HG03039 (cell line): Measurements from ENCODE around the gene HIPK2.
"Not testable (repeated sequence)": the region's sequence is repeated elsewhere in the genome, so short reads cannot be mapped to it uniquely, and the experiment has no call there.

ENCODE experiments used
- ATAC-seq: cut with Tn5 transposase; IDR thresholded peaks from one replicate; pipeline ENCODE4 v1.9.1; 2021; ENCODE audit warnings: mild to moderate bottlenecking, moderate library complexity; ENCODE audit not compliant: unreplicated experiment

Gene HIPK2

DNA sequence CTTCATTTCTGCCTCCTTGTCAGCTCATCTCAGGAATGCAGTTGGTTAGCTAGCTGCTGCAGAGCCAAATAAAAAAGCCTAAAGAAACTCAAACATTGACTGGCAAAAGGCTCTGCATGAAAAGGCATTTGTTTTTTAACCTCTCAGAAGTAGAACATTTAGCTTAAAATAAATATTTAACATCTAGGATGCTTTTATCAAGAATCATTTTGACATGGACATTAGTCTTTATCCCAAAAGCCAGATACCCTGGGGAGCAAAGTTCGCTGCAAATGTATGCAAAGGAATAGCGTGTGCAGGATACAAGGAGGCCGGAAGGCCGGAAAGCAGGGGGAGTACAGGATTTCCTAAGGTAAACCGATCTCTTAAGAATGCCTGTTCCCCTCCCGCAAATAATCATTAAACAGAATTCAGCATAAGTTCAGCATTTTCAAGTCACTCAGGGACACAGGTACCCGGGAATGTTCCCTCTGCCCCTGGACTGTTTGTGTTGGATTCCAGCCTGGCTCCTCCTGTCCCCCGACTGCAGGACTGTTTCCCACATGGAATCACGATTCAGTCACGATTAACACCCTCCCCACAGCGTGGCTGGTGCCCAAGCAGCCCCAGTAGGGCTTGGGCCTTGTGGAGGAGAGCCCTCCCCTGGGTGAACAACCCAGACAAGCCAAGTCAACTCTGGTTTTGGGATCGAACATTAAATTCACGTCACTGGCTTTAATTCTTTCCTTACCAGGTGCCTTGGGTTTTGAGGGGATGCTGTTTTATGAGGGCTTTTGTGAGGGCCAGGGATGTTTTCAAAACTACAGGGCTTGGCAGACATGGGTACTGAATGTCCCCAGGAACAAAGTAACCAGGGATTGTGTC is 97.8 kb downstream of the HIPK2 start:
- ATAC-seq: no peak

DNA sequence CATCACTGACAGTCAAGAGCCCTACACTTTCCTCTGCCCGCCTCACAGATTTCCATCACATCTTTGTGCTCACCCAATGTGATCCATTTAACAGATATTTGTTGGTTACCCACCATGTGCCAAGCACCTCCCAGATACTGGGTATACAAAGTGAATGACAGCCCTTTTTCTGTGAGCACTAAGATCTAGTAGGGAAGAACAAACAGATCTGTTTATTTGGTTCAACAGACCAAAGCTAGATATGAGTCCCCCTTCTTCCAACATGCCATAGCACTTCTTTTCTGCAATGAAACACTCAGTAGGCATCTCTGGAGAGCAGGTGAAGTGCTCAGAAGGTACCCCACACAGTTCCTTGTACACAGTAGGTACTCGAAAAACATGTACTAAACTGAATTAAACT is 101.4 kb downstream of the HIPK2 start:
- ATAC-seq: no peak

DNA sequence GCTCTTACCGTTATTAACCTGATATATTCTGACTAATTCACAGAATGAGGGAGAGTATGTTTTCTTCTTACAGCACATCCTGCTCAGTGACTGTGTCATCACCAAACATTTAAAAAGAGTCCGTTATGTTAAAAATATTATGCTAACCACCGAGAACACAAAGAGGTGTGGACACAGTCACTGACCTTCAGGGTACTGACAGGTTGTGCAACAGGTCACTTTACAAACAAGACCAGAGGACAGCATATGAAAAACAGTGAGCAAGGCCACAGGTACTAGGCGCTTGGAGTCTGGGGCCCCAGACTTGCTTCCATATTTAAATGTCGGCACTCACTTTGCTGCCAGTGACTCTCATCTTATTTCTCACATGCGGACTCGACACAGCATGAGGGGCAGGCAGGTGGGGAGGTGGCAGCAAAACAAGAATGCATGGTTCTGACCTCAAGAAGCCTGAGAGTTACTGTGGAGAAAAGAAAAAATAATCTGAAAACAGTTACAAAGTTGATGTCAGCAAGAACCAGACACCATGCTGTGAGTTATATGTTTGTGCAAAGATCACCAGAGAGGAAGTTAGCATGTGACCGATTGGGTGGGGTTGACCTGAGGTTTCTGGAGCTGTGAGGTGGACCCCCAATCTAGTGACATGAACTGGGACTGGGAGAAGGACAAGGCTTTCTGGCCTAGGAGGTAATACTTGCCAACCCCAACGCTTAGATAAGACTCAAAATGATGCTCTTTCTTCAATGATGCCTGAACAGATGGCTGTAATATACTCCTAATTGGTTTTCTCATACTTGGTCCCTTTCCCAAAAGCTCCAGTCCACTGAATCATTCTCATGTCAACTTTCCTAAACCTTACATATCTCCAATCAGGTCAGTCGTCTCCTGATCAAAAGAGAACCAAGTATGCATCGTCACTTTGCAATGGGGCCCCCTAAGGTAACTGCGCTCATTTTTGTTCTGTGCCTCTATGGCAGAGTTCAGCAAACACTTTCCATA is 102.4 kb downstream of the HIPK2 start:
- ATAC-seq: no peak

DNA sequence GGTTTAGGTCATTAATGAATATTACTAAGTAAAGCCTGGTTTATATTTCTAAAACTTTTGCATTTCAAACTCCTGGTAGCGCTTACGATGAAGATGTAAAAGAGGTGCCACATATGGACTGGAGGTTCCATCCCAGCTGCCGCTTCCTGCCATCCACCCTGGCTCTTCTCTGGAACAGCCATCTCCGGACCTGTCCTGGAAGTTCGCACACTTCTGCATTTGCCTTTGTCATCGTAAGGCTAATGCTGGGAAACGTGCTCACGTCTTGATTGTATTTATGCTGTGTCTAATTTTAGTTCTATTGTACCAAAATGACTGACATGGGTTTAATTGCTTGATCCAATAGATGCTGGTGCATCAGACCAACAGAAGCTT is 103.1 kb downstream of the HIPK2 start:
- no peak for ATAC-seq

DNA sequence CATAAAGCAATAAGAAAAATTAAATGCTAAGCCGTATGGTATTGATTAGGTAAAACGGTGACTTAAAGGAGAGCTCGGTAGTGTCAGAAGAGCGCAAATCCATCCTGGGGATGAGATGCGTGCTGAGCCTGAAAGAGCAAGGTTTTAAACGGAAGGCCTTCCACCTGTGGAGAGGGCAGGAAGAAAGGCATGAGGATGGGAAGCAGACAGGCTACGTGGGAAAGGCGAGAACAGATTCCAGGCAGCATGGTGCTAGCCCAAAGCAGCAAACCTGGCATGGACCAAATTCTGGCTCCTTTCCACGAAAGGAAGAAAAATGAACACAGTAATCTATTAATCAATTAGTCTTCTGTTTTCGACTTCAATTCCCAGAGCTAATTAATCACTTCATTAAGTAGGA is 103.5 kb downstream of the HIPK2 start:
- ATAC-seq: no peak

DNA sequence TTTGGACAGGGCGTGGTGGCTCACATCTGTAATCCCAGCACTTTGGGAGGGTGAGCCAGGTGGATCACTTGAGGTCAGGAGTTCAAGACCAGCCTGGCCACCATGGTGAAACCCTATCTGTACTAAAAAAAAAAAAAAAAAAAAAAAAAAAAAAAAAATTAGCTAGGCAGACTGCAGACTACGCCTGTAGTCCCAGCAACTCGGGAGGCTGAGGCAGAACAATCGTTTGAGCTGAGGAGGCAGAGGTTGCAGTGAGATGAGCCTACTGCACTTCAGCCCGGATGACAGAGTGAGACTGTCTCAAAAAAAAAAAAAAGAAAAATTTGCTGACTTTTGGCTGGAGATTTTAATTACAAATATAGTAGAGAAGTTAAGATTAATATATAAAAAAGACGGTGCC is 104.0 kb downstream of the HIPK2 start:
- ATAC-seq: no peak

DNA sequence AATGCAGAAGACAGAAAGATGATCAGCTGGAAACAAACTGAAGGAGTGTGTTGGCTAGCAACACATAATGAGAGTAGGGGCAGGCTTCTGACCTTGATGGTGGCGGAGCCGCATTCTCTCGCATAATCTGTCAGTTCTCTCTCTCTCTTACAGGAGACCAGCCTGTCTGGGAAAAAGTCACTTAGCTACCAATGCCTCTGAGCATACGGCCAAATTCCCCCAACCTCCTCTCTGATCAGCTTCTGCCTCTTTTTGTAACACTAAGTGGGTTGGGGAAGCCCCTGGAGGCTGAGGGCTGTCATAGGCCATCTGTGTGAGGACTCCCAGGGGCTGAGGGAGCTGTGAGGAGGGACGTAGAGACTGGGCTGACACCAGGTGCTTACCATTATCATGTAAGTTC is 104.6 kb downstream of the HIPK2 start:
- ATAC-seq: peak; percentile 93

DNA sequence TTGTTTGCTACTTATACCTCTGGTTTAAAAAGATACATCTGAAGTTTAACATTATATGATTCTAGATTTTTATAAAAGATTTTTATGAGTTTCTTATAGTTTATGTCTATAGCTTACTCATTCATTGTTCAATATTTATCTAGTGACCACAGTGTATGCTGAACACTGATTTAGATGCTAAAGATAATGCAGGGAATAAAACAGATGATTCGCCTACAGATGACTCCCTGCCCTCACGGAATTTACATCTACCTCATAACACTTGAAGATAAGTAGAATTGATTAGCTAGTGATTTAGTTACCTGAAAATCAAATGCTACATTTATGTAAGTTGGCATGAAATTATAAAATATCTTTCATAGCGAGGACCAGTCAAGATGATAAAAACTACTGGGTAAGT is 105.8 kb downstream of the HIPK2 start:
- no peak for ATAC-seq

DNA sequence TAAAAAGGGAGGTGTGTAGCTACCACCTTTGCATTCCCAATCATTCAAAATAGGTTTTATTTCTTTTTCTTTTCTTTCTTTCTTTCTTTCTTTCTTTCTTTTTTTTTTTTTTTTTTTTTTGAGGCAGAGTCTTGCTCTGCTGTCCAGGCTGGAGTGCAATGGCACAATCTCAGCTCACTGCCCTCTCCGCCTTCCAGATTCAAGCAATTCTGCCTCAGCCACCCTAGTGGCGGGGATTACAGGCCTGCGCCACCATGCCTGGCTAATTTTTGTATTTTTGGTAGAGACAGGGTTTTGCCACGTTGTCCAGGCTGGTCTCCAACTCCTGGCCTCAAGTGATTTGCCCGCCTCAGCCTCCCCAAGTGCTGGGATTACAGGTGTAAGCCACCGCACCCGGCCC is 107.1 kb downstream of the HIPK2 start:
- not testable (repeated sequence) for ATAC-seq

DNA sequence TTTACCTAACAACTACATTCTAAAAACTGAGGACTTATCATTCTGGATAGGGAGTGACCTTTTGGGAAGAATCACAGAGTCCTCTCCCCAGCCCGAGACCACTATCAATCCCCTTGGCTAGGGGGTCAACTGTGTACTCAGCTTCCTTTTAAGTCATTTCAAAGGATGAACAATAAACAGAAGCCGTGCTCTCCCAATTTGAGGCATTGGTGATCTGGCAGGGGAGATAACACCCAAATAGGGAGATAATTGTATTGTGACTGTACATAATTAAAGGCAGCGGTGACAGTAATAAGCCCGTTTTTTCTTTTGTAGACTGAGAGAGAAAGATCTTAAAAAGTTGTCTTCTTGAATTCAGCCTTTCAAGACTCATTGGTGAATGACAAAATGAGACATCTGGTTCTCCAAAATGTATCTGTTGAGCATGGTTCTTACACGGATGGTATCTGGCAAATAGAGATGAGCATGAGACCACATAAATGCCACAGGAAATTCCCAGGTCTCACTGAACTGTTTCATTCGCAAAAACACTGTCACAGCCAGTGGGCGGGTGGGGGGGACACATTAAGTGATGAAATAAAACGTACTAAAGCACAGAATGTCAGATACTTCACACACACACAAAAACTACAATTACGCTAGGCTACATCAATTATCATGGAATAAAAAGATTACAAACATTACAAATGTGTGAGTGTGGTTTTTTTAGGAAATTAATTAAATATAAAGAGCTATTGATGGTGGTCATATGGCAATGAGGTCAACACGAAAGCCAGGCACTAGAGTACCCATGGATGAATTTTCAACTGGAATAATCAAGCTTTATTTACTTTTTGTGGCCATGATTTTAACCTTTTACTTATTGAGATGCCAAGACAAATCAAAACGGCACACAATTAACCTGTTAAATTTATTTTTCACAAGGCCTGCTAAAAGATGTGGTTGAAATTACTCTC is 108.4 kb downstream of the HIPK2 start:
- no peak for ATAC-seq

DNA sequence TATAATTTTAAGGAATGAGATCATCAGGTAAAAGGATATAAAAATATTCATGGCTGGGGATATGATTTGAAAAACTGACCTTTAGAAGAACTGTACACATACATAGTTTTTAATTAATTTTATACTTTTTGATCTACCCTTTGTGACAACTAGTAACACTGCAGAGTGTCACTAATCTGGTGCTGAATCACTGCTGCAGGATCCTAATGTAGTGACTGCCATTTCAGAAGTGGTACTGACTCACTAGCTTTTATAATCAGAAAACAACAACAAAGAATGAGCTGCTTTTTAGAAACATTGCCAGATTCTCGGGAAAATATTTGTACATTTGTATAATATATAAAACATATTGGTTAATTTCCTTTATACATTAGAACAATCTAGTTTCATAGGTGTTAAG is 110.4 kb downstream of the HIPK2 start:
- no peak for ATAC-seq

DNA sequence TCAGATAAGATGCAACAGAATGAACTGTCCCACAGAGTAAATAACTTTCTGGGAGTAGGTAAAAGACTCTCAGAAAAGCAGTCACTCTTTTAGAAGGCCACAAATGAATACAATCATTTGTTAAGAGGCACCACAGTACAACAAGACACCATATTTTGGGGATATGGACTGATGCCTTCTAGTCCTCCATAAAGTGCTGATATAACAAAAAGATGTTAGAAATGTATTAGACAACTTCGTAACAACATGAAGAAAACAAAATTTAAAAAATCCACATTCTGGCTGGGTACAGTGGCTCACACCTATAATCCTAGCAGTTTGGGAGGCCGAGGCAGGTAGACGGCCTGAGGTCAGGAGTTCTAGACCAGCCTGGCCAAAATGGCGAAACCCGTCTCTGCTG is 111.3 kb downstream of the HIPK2 start:
- no peak for ATAC-seq

DNA sequence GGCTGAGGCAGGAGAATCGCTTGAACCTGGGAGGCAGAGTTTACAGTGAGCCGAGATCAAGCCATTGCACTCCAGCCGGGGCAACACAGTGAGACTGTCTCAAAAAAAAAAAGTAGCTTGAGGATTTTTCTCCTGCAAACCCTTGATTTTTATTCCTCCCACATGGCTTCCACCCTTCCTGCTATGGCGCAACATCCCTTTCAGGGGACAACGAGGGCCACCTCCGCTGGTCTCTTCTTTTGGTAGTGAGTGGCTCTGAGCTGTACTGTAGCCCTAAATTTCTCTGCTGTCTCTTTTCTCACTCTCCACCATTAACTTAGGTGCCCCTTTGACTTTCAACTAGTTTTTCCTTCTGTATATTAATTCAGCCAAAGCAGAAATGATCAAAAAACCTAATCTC is 113.4 kb downstream of the HIPK2 start:
- ATAC-seq: no peak

DNA sequence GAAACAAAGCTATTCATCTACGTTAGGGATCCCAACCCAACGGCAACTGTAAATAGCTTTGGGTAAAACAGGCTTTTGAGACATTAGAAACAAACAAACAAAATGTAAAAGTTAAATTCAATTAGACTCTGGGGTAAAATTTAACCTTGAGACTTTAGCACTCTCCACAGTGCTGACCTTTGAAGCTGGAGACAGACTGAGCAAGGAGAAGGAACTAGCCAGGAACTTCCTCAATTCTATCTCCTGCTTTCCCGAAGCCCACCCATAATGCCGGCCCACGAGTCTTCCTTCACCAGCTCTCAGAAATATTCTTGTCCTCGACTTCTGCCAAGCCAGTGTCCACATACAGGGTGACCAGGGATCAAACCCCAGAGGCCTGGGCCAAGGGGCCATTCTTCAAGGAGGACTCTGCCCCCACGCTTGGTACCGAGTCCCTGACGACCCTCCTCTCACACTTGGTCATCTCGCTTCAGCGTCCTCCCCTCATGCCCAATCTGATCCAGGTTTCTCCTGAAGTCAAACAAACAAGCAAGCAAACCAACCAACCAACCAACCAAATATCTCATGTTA is 114.1 kb downstream of the HIPK2 start:
- no peak for ATAC-seq

DNA sequence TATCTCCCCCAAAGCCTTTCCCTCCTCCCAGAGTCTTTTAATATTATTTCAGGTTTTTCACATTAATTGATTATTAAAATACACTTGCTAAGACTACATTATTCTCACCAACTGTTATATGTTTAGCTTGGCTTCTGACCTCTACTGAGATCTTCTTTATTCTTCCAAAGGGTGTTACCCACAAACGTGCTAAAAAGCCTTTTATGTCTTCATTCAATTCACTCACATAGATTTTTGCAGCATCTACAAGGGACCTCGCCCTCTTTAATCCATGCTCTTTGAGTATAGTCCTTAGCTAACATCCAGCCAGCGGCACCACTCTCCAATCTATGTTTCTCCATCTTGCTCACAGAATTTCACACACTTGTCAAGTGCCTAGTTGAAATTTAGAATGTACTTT is 115.9 kb downstream of the HIPK2 start:
- ATAC-seq: no peak

DNA sequence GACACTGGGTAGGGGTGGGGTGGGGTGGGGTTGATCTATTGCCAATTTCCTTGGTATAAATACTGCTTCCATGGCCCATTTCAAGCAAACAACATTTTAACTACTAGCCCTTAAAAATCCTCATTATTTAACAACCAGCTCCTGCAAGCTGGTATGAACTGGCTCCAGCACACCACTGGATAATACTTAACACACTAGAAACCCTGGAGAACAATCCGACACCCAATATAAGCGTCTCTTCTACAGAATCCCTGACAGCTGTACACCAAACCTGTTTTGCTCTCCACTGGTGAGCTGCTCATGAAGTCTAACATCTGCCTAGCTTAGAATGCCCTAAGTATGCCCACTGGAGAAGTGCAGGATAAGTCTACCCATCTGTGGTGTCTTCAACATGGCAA is 116.8 kb downstream of the HIPK2 start:
- no peak for ATAC-seq

DNA sequence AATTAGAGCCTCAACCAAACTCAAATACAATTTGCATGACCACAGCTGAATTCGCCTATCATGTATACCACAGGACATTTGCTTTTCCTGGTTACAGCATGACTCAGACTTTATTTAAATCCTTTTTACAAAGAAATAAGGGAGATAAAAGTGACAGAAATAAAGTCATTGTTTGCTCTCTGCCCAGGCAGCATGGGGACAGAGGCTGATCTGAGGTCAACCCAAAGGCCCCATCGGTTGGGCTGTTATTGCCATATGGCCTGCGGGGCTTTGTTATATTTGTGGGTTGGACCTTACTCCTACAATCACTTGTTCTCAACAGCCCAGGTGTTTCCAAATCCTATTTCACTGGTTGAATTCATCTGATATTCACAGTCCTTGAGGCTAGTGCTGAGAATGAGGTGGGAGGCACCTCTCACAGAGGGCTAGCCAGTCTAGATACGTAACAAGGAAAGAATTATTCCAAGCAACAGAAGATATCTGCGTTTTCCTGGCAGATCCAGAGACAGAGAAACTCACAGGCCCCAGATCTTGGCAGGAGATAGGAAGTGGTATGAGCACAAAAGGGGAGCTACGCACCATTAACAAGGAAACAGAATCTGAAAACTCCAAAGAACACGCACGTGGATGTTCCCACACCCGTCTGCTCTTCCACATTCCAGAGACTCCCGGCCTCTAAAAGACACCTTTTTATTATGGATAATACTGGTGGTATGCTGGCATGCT is 117.3 kb downstream of the HIPK2 start:
- no peak for ATAC-seq

DNA sequence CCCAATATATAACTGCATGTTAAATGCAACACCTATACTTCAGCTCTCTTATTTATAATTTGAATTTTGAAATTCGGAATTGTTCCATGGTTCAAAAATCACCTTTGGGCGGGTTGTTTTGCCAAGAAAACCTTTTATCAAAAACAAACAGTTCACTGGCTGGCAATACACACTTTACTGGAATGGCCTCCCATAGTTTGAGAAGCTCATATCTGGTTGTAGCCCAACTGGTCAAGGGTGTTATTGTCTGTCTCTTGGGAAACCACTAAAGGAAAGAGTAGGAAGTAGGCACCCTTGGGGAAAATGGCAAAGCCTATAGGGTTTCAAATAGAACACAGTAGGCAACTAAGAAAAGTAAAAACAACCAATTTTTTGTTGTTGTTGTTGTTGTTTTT is 117.9 kb downstream of the HIPK2 start:
- no peak for ATAC-seq

DNA sequence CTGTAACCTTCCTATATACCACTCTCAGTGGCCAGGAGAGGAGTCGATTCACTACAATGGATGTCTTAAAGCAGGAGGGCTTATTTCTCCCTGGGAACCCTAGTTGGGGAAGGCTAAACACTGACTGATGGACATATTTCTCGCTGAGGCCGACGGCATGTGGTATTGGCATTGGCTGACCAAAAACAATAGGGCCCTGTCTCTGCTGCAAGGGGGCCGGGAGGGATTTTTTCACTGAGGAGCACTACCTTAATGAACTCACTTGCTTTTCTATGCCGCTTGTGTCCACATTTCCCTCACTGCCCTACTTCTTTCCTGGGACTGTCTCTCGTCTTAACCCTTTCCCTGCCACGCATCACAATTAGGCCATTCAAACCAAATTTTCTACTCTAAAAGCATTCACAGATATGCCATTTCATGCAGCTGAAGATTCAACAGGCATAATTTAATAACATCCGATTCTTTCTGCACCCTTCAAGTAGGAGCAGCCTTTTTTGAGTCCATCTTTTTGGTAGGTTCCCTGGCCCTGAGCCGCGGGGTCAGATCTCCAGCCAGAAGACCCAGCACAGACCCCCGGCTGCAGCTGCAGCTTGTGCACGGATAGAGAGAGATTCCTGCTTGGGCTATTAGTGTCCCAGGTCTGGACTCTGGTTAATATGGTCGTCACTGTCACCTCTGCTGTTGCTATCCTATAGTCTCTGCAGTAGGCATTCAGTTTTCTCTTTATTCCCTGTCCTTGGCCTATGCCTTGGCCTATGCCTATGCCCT is 118.7 kb downstream of the HIPK2 start:
- ATAC-seq: no peak
